Measurements from ENCODE around the gene UNC5C. TPM values are rescaled to one million over a fixed set of nuclear protein-coding genes. Genes with fewer than 3 reads are reported as not detected.

The UNC5C gene
- total RNA-seq, 1 donor from 2014 or later = 0.39 TPM

GRCh38 chr4:95249426-95250021 lies 299.2 kb downstream of the UNC5C start:
- H3K9me3 Mint-ChIP-seq = no peaks in the 10 kb centered on the region
- Histone ChIP-seq H3K36me3 (no peaks in the 10 kb centered on the region), H3K27ac (no peak overlapping the region), H3K4me2 (no peak overlapping the region), H3K4me1 (no peaks in the 10 kb centered on the region), H2AFZ (replicated peaks) (no peak overlapping the region), H3K4me3 (no peak overlapping the region), H3K9me3 (ENCODE audit: low read depth) (no peaks in the 10 kb centered on the region), H4K20me1 (ENCODE audit: low read depth) (no peaks in the 10 kb centered on the region), H3K27me3 (no peaks in the 10 kb centered on the region), H3K9ac (no peak overlapping the region), H3K79me2 (ENCODE audit: low read depth) (no peaks in the 10 kb centered on the region), H3F3A (ENCODE audit: low read depth) (no peaks in the 10 kb centered on the region)
- TF ChIP-seq EZH2 (IDR thresholded peaks at IDR 0.05) = no peak
- TF ChIP-seq CTCF (IDR thresholded peaks at IDR 0.05) = no peak
- no peak for TF ChIP-seq EZH2phosphoT487 (IDR thresholded peaks at IDR 0.05)
- no peak for DNase-seq (ENCODE audit: low spot score)
- peak overlapping the region; percentile 42 for H3K27ac Mint-ChIP-seq
- H3K4me1 Mint-ChIP-seq = no peaks in the 10 kb centered on the region
- no peaks in the 10 kb centered on the region for H3K27me3 Mint-ChIP-seq (ENCODE audit: insufficient read depth, low read depth)
- peaks cover 31% of the 10 kb centered on the region for H3K36me3 Mint-ChIP-seq
- no peak overlapping the region for H3K4me3 Mint-ChIP-seq

- Mint-ChIP-seq H3K27me3 (ENCODE audit: insufficient read depth, low read depth) (no peaks in the 10 kb centered on the region), H3K4me1 (no peaks in the 10 kb centered on the region), H3K9me3 (no peaks in the 10 kb centered on the region), H3K4me3 (no peak overlapping the region), H3K27ac (no peak overlapping the region), H3K36me3 (peaks cover 35% of the 10 kb centered on the region)
- TF ChIP-seq EZH2phosphoT487 (IDR thresholded peaks at IDR 0.05) (no peak), EZH2 (IDR thresholded peaks at IDR 0.05) (no peak), CTCF (IDR thresholded peaks at IDR 0.05) (no peak)
- Histone ChIP-seq H3F3A (ENCODE audit: low read depth) (no peaks in the 10 kb centered on the region), H3K9ac (no peak overlapping the region), H2AFZ (replicated peaks) (no peak overlapping the region), H3K9me3 (ENCODE audit: low read depth) (no peaks in the 10 kb centered on the region), H3K79me2 (ENCODE audit: low read depth) (no peaks in the 10 kb centered on the region), H3K4me3 (no peak overlapping the region), H3K4me2 (no peak overlapping the region), H3K27me3 (no peaks in the 10 kb centered on the region), H3K27ac (no peak overlapping the region), H3K4me1 (no peaks in the 10 kb centered on the region), H3K36me3 (no peaks in the 10 kb centered on the region), H4K20me1 (ENCODE audit: low read depth) (no peaks in the 10 kb centered on the region)
- no peak for DNase-seq (ENCODE audit: low spot score)
Observed at GRCh38 chr4:95248720-95249425, 299.9 kb downstream of the UNC5C start.

GRCh38 chr4:95243892-95244291 lies 304.9 kb downstream of the UNC5C start:
- Mint-ChIP-seq H3K4me3 (no peak overlapping the region), H3K27me3 (ENCODE audit: insufficient read depth, low read depth) (no peaks in the 10 kb centered on the region), H3K9me3 (peaks cover 6% of the 10 kb centered on the region), H3K36me3 (peaks cover 55% of the 10 kb centered on the region), H3K4me1 (no peaks in the 10 kb centered on the region), H3K27ac (no peak overlapping the region)
- Histone ChIP-seq H3F3A (ENCODE audit: low read depth) (no peaks in the 10 kb centered on the region), H3K9me3 (ENCODE audit: low read depth) (no peaks in the 10 kb centered on the region), H3K9ac (no peak overlapping the region), H3K36me3 (no peaks in the 10 kb centered on the region), H3K4me2 (no peak overlapping the region), H4K20me1 (ENCODE audit: low read depth) (no peaks in the 10 kb centered on the region), H3K79me2 (ENCODE audit: low read depth) (no peaks in the 10 kb centered on the region), H3K4me3 (no peak overlapping the region), H3K27ac (no peak overlapping the region), H3K4me1 (no peaks in the 10 kb centered on the region), H3K27me3 (no peaks in the 10 kb centered on the region), H2AFZ (replicated peaks) (no peak overlapping the region)
- no peak for DNase-seq (ENCODE audit: low spot score)
- TF ChIP-seq EZH2phosphoT487 (IDR thresholded peaks at IDR 0.05) = no peak
- no peak for TF ChIP-seq CTCF (IDR thresholded peaks at IDR 0.05)
- no peak for TF ChIP-seq EZH2 (IDR thresholded peaks at IDR 0.05)

All from neural progenitor cell (in vitro differentiated cells).